Mammary epithelial cell (primary cell): ENCODE results near the gene BRPF3.

Experiments
- CTCF ChIP-seq, 2 donors: IDR thresholded peaks in 1 of 2; conservative IDR thresholded peaks in 1 of 2; 2 replicates each; pipeline ENCODE4 v1.5.1; 2011 to 2012; ENCODE audit warnings: inconsistent platforms in 2 of 2, low read length in 2 of 2, mild to moderate bottlenecking in 2 of 2, control low read depth in 1 of 2, low read depth in 1 of 2; ENCODE audit not compliant: insufficient read depth in 1 of 2; ENCODE audit errors: extremely low read depth in 1 of 2
- EZH2 ChIP-seq: IDR thresholded peaks from 2 replicates; pipeline ENCODE4 v1.6.1; 2012; ENCODE audit warnings: low read length, inconsistent platforms, borderline replicate concordance

DNA sequence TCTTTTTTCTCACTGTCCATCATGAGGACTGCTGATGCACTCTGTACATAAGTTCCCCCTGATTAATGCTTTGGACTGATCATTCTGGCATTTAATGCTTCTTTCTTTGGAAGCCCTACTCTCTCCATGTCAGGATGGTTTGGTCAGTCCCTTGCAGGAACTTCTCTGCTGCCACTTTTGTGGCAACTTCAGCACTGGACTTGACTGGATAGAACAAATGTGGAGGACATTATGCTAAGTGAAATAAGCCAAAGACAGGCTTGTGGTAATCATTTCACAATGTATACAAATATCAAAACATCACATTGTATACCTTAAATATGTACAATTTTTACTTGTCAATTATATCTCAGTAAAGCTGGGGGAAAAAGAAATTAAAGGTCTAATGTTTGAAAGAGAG lies 12.2 kb upstream of the BRPF3 start:
- TF ChIP-seq CTCF (conservative IDR thresholded peaks at IDR 0.05 in 1 of 2, IDR thresholded peaks at IDR 0.05 in 1 of 2; ENCODE audit: extremely low read depth in 1 of 2, insufficient read depth in 1 of 2, low read depth in 1 of 2, low read length in 2 of 2) = no peak
- no peak for TF ChIP-seq EZH2
